OCI-LY7 (cell line): ENCODE data around the gene FAM174B.

Source experiments
- CTCF ChIP-seq: fragments of 200-600 bp; sonication (generic); conservative IDR thresholded peaks from 2 replicates; pipeline ENCODE4 v1.5.1; 2014; ENCODE audit warnings: mild to moderate bottlenecking, antibody characterized with exemption, low read length, moderate library complexity, mixed read lengths
- EZH2phosphoT487 ChIP-seq: fragments of 200-600 bp; sonication (generic); IDR thresholded peaks from 2 replicates; pipeline ENCODE4 v1.6.1; 2018; ENCODE audit warnings: low read depth, borderline replicate concordance, mild to moderate bottlenecking, mixed run types, antibody characterized with exemption, low read length, moderate library complexity, mixed read lengths

- TF ChIP-seq CTCF = no peak
- no peak for TF ChIP-seq EZH2phosphoT487
Measured at GRCh38 chr15:92634671-92635201, 20.8 kb downstream of the FAM174B start.
